ENCODE results near the gene TBX21.

Gene TBX21

GRCh38 chr17:47776330-47777197 is 43.5 kb downstream of the TBX21 start:
- DNase-seq = no peak

- DNase-seq = no peak
Observed at GRCh38 chr17:47778184-47778635, 45.2 kb downstream of the TBX21 start.

GRCh38 chr17:47781397-47781796 is 48.4 kb downstream of the TBX21 start:
- DNase-seq = no peak

GRCh38 chr17:47785538-47786123 is 52.6 kb downstream of the TBX21 start:
- no peak for DNase-seq

GRCh38 chr17:47789611-47790561 is 56.9 kb downstream of the TBX21 start:
- DNase-seq = no peak

GRCh38 chr17:47791025-47791424 is 58.0 kb downstream of the TBX21 start:
- DNase-seq = no peak

GRCh38 chr17:47792457-47792856 is 59.4 kb downstream of the TBX21 start:
- no peak for DNase-seq

GRCh38 chr17:47792979-47793378 is 59.9 kb downstream of the TBX21 start:
- no peak for DNase-seq

Data from NK-92 treated with Interleukin-12 subunit alpha and Interleukin-12 subunit beta, amount 100 ng/mL, for 24 hours (cell line).